22Rv1 (cell line): ENCODE measurements around the gene ACOX3.

Source experiments
- CTCF ChIP-seq: fragments of 450-650 bp; IDR thresholded peaks from 2 replicates; pipeline ENCODE4 v1.5.1; 2017; ENCODE audit warnings: mild to moderate bottlenecking
- ZFX ChIP-seq: fragments of 450-650 bp; IDR thresholded peaks from 2 replicates; pipeline ENCODE4 v1.6.1; 2017; ENCODE audit warnings: antibody characterized with exemption, borderline replicate concordance

DNA sequence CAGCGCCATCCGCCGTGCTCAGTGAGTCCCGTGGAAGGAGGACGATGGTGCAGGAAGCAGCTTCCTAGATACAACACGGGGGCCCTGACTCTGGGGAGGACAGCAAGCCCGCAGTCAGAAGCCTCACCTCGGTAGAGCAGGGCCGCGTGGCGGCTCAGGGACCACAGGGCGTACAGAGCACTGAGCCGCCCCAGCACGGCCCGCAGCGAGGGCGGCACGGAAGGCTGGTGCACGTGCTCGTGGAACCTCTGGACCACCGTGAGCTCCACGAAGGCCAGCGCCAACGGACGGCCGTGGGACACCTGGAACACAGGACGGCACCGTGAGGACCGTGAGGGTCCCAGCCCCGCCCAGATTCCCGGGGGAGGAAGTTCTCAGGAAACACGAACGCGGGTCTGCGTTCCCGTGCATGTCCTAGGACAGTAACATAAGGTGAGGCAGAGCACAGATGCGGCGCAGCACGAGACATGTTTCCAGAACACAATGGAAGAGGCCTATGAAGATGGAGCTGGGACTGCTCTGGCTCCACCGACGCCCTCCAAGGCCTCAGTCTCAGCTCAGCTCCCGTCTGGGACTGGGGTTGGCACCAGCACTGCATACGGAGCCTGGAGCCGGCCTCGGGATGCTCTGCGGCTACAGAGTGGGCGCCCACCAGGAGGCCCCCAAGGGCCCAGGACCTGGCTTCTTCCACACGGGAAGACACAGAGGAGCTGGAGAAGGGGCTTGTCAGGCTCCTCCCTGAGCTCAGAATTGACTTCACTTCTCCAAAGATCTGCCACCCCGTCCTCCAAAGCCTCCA, 65.5 kb downstream of the ACOX3 start:
- no peak for TF ChIP-seq CTCF
- TF ChIP-seq ZFX: no peak
